CD1c-positive myeloid dendritic cell (primary cell): ENCODE data around the gene VPS26B.
"Not testable (repeated sequence)": the region's sequence is repeated elsewhere in the genome, so short reads cannot be mapped to it uniquely, and the experiment has no call there.

Experiments
- DNase-seq: peaks from one replicate; pipeline ENCODE4 v3.0.0-alpha.2; 2016; ENCODE audit errors: extremely low spot score

VPS26B gene

GRCh38 chr11:134281635-134282034 is 57.2 kb downstream of the VPS26B start:
- not testable (repeated sequence) for DNase-seq

GRCh38 chr11:134282121-134283045 is 57.9 kb downstream of the VPS26B start:
- no peak for DNase-seq

- DNase-seq = no peak
Measured at GRCh38 chr11:134283461-134284230, 59.2 kb downstream of the VPS26B start.

- DNase-seq = not testable (repeated sequence)
Measured at GRCh38 chr11:134284349-134284748, 59.9 kb downstream of the VPS26B start.

GRCh38 chr11:134287561-134287960 is 63.1 kb downstream of the VPS26B start:
- no peak for DNase-seq

GRCh38 chr11:134288486-134288885 is 64.0 kb downstream of the VPS26B start:
- DNase-seq = no peak

- no peak for DNase-seq
Measured at GRCh38 chr11:134289167-134289566, 64.7 kb downstream of the VPS26B start.

- no peak for DNase-seq
Measured at GRCh38 chr11:134289789-134290188, 65.3 kb downstream of the VPS26B start.

GRCh38 chr11:134290646-134291045 is 66.2 kb downstream of the VPS26B start:
- no peak for DNase-seq

- DNase-seq = no peak
Measured at GRCh38 chr11:134291196-134291595, 66.7 kb downstream of the VPS26B start.

GRCh38 chr11:134292661-134293060 is 68.2 kb downstream of the VPS26B start:
- no peak for DNase-seq

GRCh38 chr11:134293119-134294113 is 68.9 kb downstream of the VPS26B start:
- DNase-seq = no peak

GRCh38 chr11:134294664-134295063 is 70.2 kb downstream of the VPS26B start:
- DNase-seq = no peak
